PC-9 (cell line): Measurements from ENCODE around the gene IRF9. TPM values are rescaled to one million over a fixed set of nuclear protein-coding genes. Genes with fewer than 3 reads are reported as not detected.

Experiments used
- BruUV-seq: library from RNA; stranded (reverse); fragments of 400-500 nt; replicated peaks from 2 replicates; lab custom pipeline; 2021; lab: Mats Ljungman, UMichigan
- CTCF ChIA-PET: fragments of 300-600 bp; sonication (Branson Sonifier 250); formaldehyde crosslinking; loops from one replicate; lab custom pipeline; 2022; ENCODE audit warnings: antibody characterized with exemption; lab: Charles Lee
- POLR2A ChIA-PET: fragments of 300-600 bp; sonication (Branson Sonifier 250); formaldehyde crosslinking; loops from one replicate; lab custom pipeline; 2022; ENCODE audit warnings: antibody characterized with exemption; ENCODE audit not compliant: unreplicated experiment; lab: Charles Lee
- DNase-seq, 2 experiments: peaks; one replicate each; pipeline versions ENCODE4 v3.0.0 to v3.0.0-alpha.2; 2015 to 2022; ENCODE audit warnings: mixed read lengths in 1 of 2
- H2AFZ ChIP-seq: fragments of 200-600 bp; sonication (generic); 2 replicates; pipeline ENCODE4 v1.8.1; 2017; ENCODE audit warnings: antibody characterized with exemption
- H3F3A ChIP-seq: fragments of 200-600 bp; sonication (generic); 2 replicates; pipeline ENCODE4 v1.8.1; 2017; ENCODE audit warnings: antibody characterized with exemption, mild to moderate bottlenecking, low read depth; ENCODE audit not compliant: insufficient read depth
- H3K27ac ChIP-seq: fragments of 200-600 bp; sonication (generic); 2 replicates; pipeline ENCODE4 v1.6.1; 2016; ENCODE audit warnings: mixed run types
- H3K27me3 ChIP-seq: fragments of 200-600 bp; sonication (generic); 2 replicates; pipeline ENCODE4 v1.6.1; 2016; ENCODE audit warnings: low read depth, mixed run types; ENCODE audit not compliant: insufficient read depth
- H3K36me3 ChIP-seq: fragments of 200-600 bp; sonication (generic); 2 replicates; pipeline ENCODE4 v1.6.1; 2016; ENCODE audit warnings: low read depth, mixed run types
- H3K4me1 ChIP-seq: fragments of 200-600 bp; sonication (generic); replicated peaks from 2 replicates; pipeline ENCODE4 v1.6.1; 2016; ENCODE audit warnings: mixed run types; ENCODE audit not compliant: insufficient read depth
- H3K4me2 ChIP-seq: fragments of 200-600 bp; sonication (generic); 2 replicates; pipeline ENCODE4 v1.6.1; 2017; ENCODE audit warnings: mixed run types
- H3K4me3 ChIP-seq: fragments of 200-600 bp; sonication (generic); 2 replicates; pipeline ENCODE4 v1.6.1; 2016; ENCODE audit warnings: mixed run types
- H3K79me2 ChIP-seq: fragments of 200-600 bp; sonication (generic); 2 replicates; pipeline ENCODE4 v1.6.1; 2017; ENCODE audit warnings: low read depth, mixed run types
- H3K9me2 ChIP-seq: fragments of 200-600 bp; sonication (generic); 2 replicates; pipeline ENCODE4 v1.8.1; 2017; ENCODE audit warnings: mild to moderate bottlenecking; ENCODE audit not compliant: insufficient read depth
- H3K9me3 ChIP-seq: fragments of 200-600 bp; sonication (generic); 2 replicates; pipeline ENCODE4 v1.8.1; 2016; ENCODE audit warnings: low read depth; ENCODE audit not compliant: insufficient read depth
- H4K20me1 ChIP-seq: fragments of 200-600 bp; sonication (generic); 2 replicates; pipeline ENCODE4 v1.8.1; 2017; ENCODE audit not compliant: insufficient read depth
- EZH2 ChIP-seq: fragments of 200-600 bp; sonication (generic); IDR thresholded peaks from 2 replicates; pipeline ENCODE4 v1.8.0; 2017; ENCODE audit warnings: antibody characterized with exemption, low read depth
- intact Hi-C: fragments of 100-400 bp; cut with micrococcal nuclease; formaldehyde crosslinking; loops from one replicate; pipeline ENCODE4 v1.10.0; 2022; ENCODE audit not compliant: unreplicated experiment
- total RNA-seq: library from RNA; stranded (reverse); gene quantifications from 2 replicates; pipeline ENCODE4 v1.2.3, GENCODE V29; 2021
- TF ChIP-seq, protein P1 (sequence below): fragments of 200-600 bp; sonication (generic); conservative IDR thresholded peaks from 2 replicates; pipeline ENCODE4 v1.6.1; 2017; ENCODE audit warnings: mixed run types, antibody characterized with exemption, mild to moderate bottlenecking, moderate library complexity

IRF9 gene
- total RNA-seq, 1 experiment from 2014 or later = 21.4 TPM

DNA sequence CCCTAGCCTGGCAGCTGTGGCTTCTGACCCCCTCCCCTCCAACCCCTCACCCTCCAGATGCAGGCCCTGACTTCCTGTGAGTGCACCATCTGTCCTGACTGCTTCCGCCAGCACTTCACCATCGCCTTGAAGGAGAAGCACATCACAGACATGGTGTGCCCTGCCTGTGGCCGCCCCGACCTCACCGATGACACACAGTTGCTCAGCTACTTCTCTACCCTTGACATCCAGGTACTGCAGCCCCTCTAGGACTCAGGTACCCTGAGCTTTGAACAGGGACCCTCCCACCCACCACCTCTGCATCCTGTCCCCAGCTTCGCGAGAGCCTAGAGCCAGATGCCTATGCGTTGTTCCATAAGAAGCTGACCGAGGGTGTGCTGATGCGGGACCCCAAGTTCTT is 6.0 kb upstream of the IRF9 start:
- POLR2A ChIA-PET = no interaction called here

DNA sequence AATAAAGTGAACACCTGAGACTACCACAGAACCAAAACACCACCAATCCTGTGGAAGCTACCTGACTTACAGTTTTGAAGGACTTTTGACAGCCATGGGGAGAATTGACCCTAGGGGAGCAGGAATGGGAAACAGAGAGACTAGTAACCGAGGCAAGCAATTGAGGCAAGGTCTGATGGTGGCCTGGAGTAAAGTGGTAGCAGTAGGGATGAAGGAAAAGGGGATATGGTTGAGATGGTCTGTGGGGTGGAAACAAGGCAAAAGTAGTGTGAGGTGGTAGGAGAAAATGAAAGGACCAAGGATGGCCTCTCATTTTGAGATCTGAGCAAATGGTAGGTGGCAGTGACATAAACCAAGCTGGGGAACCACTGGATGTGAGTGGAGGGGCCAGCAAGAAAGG is 4.2 kb upstream of the IRF9 start:
- no peaks in the 10 kb centered on the region for H3K79me2 ChIP-seq
- H3K27ac ChIP-seq = no peak overlapping the region
- no peaks in the 10 kb centered on the region for H3K27me3 ChIP-seq
- intact Hi-C loops = no loop called here
- H4K20me1 ChIP-seq = no peaks in the 10 kb centered on the region
- TF ChIP-seq, protein P1, sequence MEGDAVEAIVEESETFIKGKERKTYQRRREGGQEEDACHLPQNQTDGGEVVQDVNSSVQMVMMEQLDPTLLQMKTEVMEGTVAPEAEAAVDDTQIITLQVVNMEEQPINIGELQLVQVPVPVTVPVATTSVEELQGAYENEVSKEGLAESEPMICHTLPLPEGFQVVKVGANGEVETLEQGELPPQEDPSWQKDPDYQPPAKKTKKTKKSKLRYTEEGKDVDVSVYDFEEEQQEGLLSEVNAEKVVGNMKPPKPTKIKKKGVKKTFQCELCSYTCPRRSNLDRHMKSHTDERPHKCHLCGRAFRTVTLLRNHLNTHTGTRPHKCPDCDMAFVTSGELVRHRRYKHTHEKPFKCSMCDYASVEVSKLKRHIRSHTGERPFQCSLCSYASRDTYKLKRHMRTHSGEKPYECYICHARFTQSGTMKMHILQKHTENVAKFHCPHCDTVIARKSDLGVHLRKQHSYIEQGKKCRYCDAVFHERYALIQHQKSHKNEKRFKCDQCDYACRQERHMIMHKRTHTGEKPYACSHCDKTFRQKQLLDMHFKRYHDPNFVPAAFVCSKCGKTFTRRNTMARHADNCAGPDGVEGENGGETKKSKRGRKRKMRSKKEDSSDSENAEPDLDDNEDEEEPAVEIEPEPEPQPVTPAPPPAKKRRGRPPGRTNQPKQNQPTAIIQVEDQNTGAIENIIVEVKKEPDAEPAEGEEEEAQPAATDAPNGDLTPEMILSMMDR = no peak
- TF ChIP-seq EZH2 = no peak
- POLR2A ChIA-PET = interaction anchor here (0.7 kb wide), 1 partner anchor 87 kb away, joined by 3 read pairs; no protein-coding TSS in a partner anchor
- CTCF ChIA-PET = no interaction called here
- H2AFZ ChIP-seq = no peak overlapping the region
- no peaks in the 10 kb centered on the region for H3K9me3 ChIP-seq
- H3F3A ChIP-seq = no peaks in the 10 kb centered on the region; the same call in 1 of the 2 replicates
- no peak for DNase-seq
- no peaks in the 10 kb centered on the region for H3K9me2 ChIP-seq
- peaks cover 13% of the 10 kb centered on the region for H3K4me1 ChIP-seq
- H3K36me3 ChIP-seq = no peaks in the 10 kb centered on the region; the same call in 1 of the 2 replicates
- H3K4me3 ChIP-seq = no peak overlapping the region
- BruUV-seq = no TSS peak
- H3K4me2 ChIP-seq = no peak overlapping the region

More for the DNA sequence above, 6.0 kb upstream of the IRF9 start:
- DNase-seq = no peak
- Histone ChIP-seq H3K36me3 (no peaks in the 10 kb centered on the region; the same call in 1 of the 2 replicates), H3K27me3 (no peaks in the 10 kb centered on the region), H3K9me2 (no peaks in the 10 kb centered on the region), H3K4me2 (no peak overlapping the region), H3K4me1 (no peaks in the 10 kb centered on the region), H3K4me3 (no peak overlapping the region), H3K9me3 (no peaks in the 10 kb centered on the region), H3K79me2 (no peaks in the 10 kb centered on the region), H3K27ac (no peak overlapping the region), H3F3A (no peaks in the 10 kb centered on the region; the same call in 1 of the 2 replicates), H4K20me1 (no peaks in the 10 kb centered on the region), H2AFZ (no peak overlapping the region)
- BruUV-seq = no TSS peak
- CTCF ChIA-PET = no interaction called here
- intact Hi-C loops = no loop called here
- TF ChIP-seq, protein P1 = no peak
- TF ChIP-seq EZH2 = no peak

DNA sequence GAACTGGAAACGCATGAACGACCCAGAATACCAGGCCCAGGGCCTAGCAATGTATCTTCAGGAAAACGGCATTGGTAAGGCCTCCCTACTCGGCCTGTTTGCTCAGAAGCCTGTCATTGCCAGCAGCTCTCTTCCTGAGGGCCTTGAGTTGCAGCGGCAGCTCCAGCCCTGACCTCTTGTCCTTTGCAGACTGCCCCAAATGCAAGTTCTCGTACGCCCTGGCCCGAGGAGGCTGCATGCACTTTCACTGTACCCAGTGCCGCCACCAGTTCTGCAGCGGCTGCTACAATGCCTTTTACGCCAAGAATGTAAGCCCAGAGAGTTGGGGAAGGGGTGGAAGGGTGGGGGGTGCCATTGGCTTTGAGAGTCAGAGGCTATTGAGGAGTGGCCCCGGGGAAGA is 3.7 kb upstream of the IRF9 start:
- H2AFZ ChIP-seq = no peak overlapping the region
- no peaks in the 10 kb centered on the region for H3K79me2 ChIP-seq
- TF ChIP-seq, protein P1 = no peak
- TF ChIP-seq EZH2 = no peak
- no peaks in the 10 kb centered on the region; the same call in 1 of the 2 replicates for H3K36me3 ChIP-seq
- H4K20me1 ChIP-seq = no peaks in the 10 kb centered on the region
- no peak overlapping the region for H3K27ac ChIP-seq
- ChIA-PET POLR2A (interaction anchor here (0.7 kb wide), 1 partner anchor 87 kb away, joined by 3 read pairs; no protein-coding TSS in a partner anchor), CTCF (no interaction called here)
- intact Hi-C loops = no loop called here
- DNase-seq = no peak
- H3K27me3 ChIP-seq = no peaks in the 10 kb centered on the region
- no peak overlapping the region for H3K4me2 ChIP-seq
- no peaks in the 10 kb centered on the region for H3K9me3 ChIP-seq
- H3F3A ChIP-seq = no peaks in the 10 kb centered on the region; the same call in 1 of the 2 replicates
- H3K4me3 ChIP-seq = no peak overlapping the region
- BruUV-seq = no TSS peak
- peaks cover 13% of the 10 kb centered on the region for H3K4me1 ChIP-seq
- H3K9me2 ChIP-seq = no peaks in the 10 kb centered on the region
